SK-N-MC (cell line): ENCODE results near the gene HIBCH.

Experiments
- EZH2 ChIP-seq: fragments of 200-600 bp; sonication (generic); IDR thresholded peaks from one replicate; pipeline ENCODE4 v1.6.1; 2017; ENCODE audit warnings: antibody characterized with exemption
- POLR2AphosphoS5 ChIP-seq: IDR thresholded peaks from 2 replicates; pipeline ENCODE4 v1.6.1; 2012; ENCODE audit warnings: mild to moderate bottlenecking, low read depth, low read length, borderline replicate concordance

GRCh38 chr2:190327867-190328572, 8.4 kb upstream of the HIBCH start:
- no peak for TF ChIP-seq POLR2AphosphoS5
- TF ChIP-seq EZH2, result no peak
